IMR-90 (cell line): ENCODE results near the gene MICA. TPM values are rescaled to one million over a fixed set of nuclear protein-coding genes. Genes with fewer than 3 reads are reported as not detected.

Experiments
- ATAC-seq: fragments of 200-7000 bp; cut with Tn5 transposase; 2 replicates; pipeline ENCODE4 v1.9.1; 2020; ENCODE audit warnings: low read depth, mild to moderate bottlenecking, moderate library complexity
- BruUV-seq: library from RNA; stranded (reverse); fragments of 400-500 nt; replicated peaks from 2 replicates; lab custom pipeline; 2021; lab: Mats Ljungman, UMichigan
- CTCF ChIA-PET: fragments of 300-600 bp; formaldehyde crosslinking; extraction: SDS; loops from one replicate; lab custom pipeline; 2021; ENCODE audit warnings: antibody characterized with exemption; lab: Yijun Ruan, JAX
- POLR2A ChIA-PET: fragments of 300-600 bp; sonication (Branson Sonifier 250); formaldehyde crosslinking; loops from one replicate; lab custom pipeline; 2022; ENCODE audit warnings: antibody characterized with exemption; ENCODE audit not compliant: unreplicated experiment; lab: Charles Lee
- DNase-seq: peaks from one replicate; pipeline ENCODE4 v3.0.0; 2013
- H2AFZ ChIP-seq: replicated peaks from 2 replicates; pipeline ENCODE3; 2013; ENCODE audit warnings: low read length, mild to moderate bottlenecking; ENCODE audit not compliant: poor library complexity
- H2AK5ac ChIP-seq: 2 replicates; pipeline ENCODE4 v1.6.1; 2013; ENCODE audit warnings: low read depth, low read length, inconsistent platforms
- H2AK9ac ChIP-seq: replicated peaks from 2 replicates; pipeline ENCODE3; 2013; ENCODE audit warnings: mild to moderate bottlenecking, low read depth, low read length, moderate library complexity; ENCODE audit not compliant: poor library complexity
- H2BK120ac ChIP-seq: 2 replicates; pipeline ENCODE4 v1.6.1; 2013; ENCODE audit warnings: low read depth, low read length, inconsistent platforms
- H2BK15ac ChIP-seq: 3 replicates; pipeline ENCODE4 v1.6.1; 2013; ENCODE audit warnings: low read depth, low read length, inconsistent platforms
- H2BK20ac ChIP-seq: 2 replicates; pipeline ENCODE4 v1.6.1; 2013; ENCODE audit warnings: low read depth, mild to moderate bottlenecking, inconsistent platforms, low read length, moderate library complexity
- H2BK5ac ChIP-seq: 2 replicates; pipeline ENCODE4 v1.6.1; 2013; ENCODE audit warnings: mild to moderate bottlenecking, low read depth, low read length, inconsistent platforms; ENCODE audit not compliant: poor library complexity, severe bottlenecking
- H3K14ac ChIP-seq: replicated peaks from 2 replicates; pipeline ENCODE4 v1.6.1; 2013; ENCODE audit warnings: low read depth, low read length, inconsistent platforms
- H3K18ac ChIP-seq: 2 replicates; pipeline ENCODE4 v1.6.1; 2013; ENCODE audit warnings: low read depth, low read length, control low read depth
- H3K23ac ChIP-seq: 2 replicates; pipeline ENCODE4 v1.6.1; 2013; ENCODE audit warnings: low read depth, low read length, inconsistent platforms
- H3K27ac ChIP-seq: 2 replicates; pipeline ENCODE4 v1.5.1; 2013; ENCODE audit warnings: mild to moderate bottlenecking, control low read depth, low read length; ENCODE audit not compliant: insufficient read depth
- H3K27me3 ChIP-seq: 2 replicates; pipeline ENCODE4 v1.6.1; 2013; ENCODE audit warnings: low read length; ENCODE audit not compliant: control insufficient read depth, insufficient read depth
- H3K36me3 ChIP-seq: 2 replicates; pipeline ENCODE4 v1.6.1; 2013; ENCODE audit warnings: low read length, mixed read lengths; ENCODE audit not compliant: control insufficient read depth, insufficient read depth
- H3K4ac ChIP-seq: 2 replicates; pipeline ENCODE4 v1.6.1; 2013; ENCODE audit warnings: low read depth, low read length, inconsistent platforms
- H3K4me1 ChIP-seq: 2 replicates; pipeline ENCODE4 v1.6.1; 2013; ENCODE audit warnings: low read length, mixed read lengths; ENCODE audit not compliant: control insufficient read depth, insufficient read depth
- H3K4me2 ChIP-seq: 2 replicates; pipeline ENCODE4 v1.6.1; 2013; ENCODE audit warnings: low read depth, mild to moderate bottlenecking, control low read depth, low read length, moderate library complexity
- H3K4me3 ChIP-seq: 2 replicates; pipeline ENCODE4 v1.5.1; 2013; ENCODE audit warnings: low read depth, mild to moderate bottlenecking, control low read depth, low read length, moderate library complexity; ENCODE audit not compliant: insufficient read depth
- H3K56ac ChIP-seq: 2 replicates; pipeline ENCODE4 v1.6.1; 2013; ENCODE audit warnings: low read length, inconsistent platforms; ENCODE audit not compliant: insufficient read depth; ENCODE audit errors: extremely low read depth
- H3K79me1 ChIP-seq, 2 experiments: 2 replicates each; pipeline ENCODE4 v1.6.1; 2013; ENCODE audit warnings: low read length in 2 of 2, inconsistent platforms in 1 of 2, low read depth in 1 of 2
- H3K9ac ChIP-seq: 2 replicates; pipeline ENCODE4 v1.6.1; 2013; ENCODE audit warnings: low read depth, low read length, control low read depth
- H3K9me1 ChIP-seq: 2 replicates; pipeline ENCODE4 v1.6.1; 2013; ENCODE audit warnings: low read length, inconsistent platforms; ENCODE audit not compliant: insufficient read depth
- H3K9me3 ChIP-seq: 2 replicates; pipeline ENCODE4 v1.6.1; 2013; ENCODE audit warnings: low read length; ENCODE audit not compliant: control insufficient read depth, insufficient read depth
- H4K20me1 ChIP-seq: 2 replicates; pipeline ENCODE4 v1.6.1; 2013; ENCODE audit warnings: low read length, inconsistent platforms; ENCODE audit not compliant: insufficient read depth
- H4K5ac ChIP-seq: 2 replicates; pipeline ENCODE4 v1.6.1; 2013; ENCODE audit warnings: mild to moderate bottlenecking, low read depth, low read length, control low read depth
- H4K8ac ChIP-seq, 2 experiments: 2 replicates each; pipeline ENCODE4 v1.6.1; 2013; ENCODE audit warnings: low read depth in 2 of 2, low read length in 2 of 2, control low read depth in 1 of 2, inconsistent platforms in 1 of 2
- H4K91ac ChIP-seq: 2 replicates; pipeline ENCODE4 v1.6.1; 2013; ENCODE audit warnings: low read depth, low read length, inconsistent platforms; ENCODE audit not compliant: insufficient read depth
- BHLHE40 ChIP-seq: fragments of 150-350 bp; IDR thresholded peaks from 2 replicates; pipeline ENCODE4 v1.6.1; 2016; ENCODE audit warnings: mild to moderate bottlenecking, low read depth, low read length
- CEBPB ChIP-seq: IDR thresholded peaks from 2 replicates; pipeline ENCODE4 v1.6.1; 2012; ENCODE audit warnings: low read depth, low read length, improper control_type of control experiment
- CHD1 ChIP-seq: IDR thresholded peaks from 2 replicates; pipeline ENCODE4 v1.6.1; 2012; ENCODE audit warnings: low read depth, low read length, improper control_type of control experiment
- CTCF ChIP-seq: conservative IDR thresholded peaks from 2 replicates; pipeline ENCODE4 v1.5.1; 2012; ENCODE audit warnings: mild to moderate bottlenecking, low read depth, low read length, improper control_type of control experiment
- ELK1 ChIP-seq: fragments of 150-350 bp; IDR thresholded peaks from 2 replicates; pipeline ENCODE4 v1.6.1; 2016; ENCODE audit warnings: low read depth, mild to moderate bottlenecking, low read length, moderate library complexity, borderline replicate concordance
- FOS ChIP-seq: fragments of 150-350 bp; IDR thresholded peaks from 2 replicates; pipeline ENCODE4 v1.6.1; 2016; ENCODE audit warnings: low read depth, low read length
- MAFK ChIP-seq: IDR thresholded peaks from 2 replicates; pipeline ENCODE4 v1.6.1; 2012; ENCODE audit warnings: low read depth, low read length, improper control_type of control experiment
- MAZ ChIP-seq: IDR thresholded peaks from 2 replicates; pipeline ENCODE4 v1.6.1; 2012; ENCODE audit warnings: low read depth, mild to moderate bottlenecking, low read length, improper control_type of control experiment, moderate library complexity, borderline replicate concordance
- MXI1 ChIP-seq: IDR thresholded peaks from 2 replicates; pipeline ENCODE4 v1.6.1; 2012; ENCODE audit warnings: low read depth, mild to moderate bottlenecking, low read length, moderate library complexity, borderline replicate concordance
- NFE2L2 ChIP-seq: fragments of 150-350 bp; IDR thresholded peaks from 2 replicates; pipeline ENCODE4 v1.6.1; 2016; ENCODE audit warnings: low read depth, mild to moderate bottlenecking, low read length
- POLR2A ChIP-seq: IDR thresholded peaks from 2 replicates; pipeline ENCODE4 v1.6.1; 2012; ENCODE audit warnings: mild to moderate bottlenecking, low read depth, low read length
- RAD21 ChIP-seq: IDR thresholded peaks from 2 replicates; pipeline ENCODE4 v1.6.1; 2012; ENCODE audit warnings: low read length, improper control_type of control experiment
- RCOR1 ChIP-seq: IDR thresholded peaks from 2 replicates; pipeline ENCODE4 v1.6.1; 2012; ENCODE audit warnings: mild to moderate bottlenecking, low read length, improper control_type of control experiment; ENCODE audit not compliant: insufficient replicate concordance
- RFX5 ChIP-seq: IDR thresholded peaks from 2 replicates; pipeline ENCODE4 v1.8.0; 2012; ENCODE audit warnings: low read depth, mild to moderate bottlenecking, low read length, moderate library complexity
- SMC3 ChIP-seq: fragments of 150-350 bp; IDR thresholded peaks from 2 replicates; pipeline ENCODE4 v1.6.1; 2016; ENCODE audit warnings: low read depth, mild to moderate bottlenecking, antibody characterized with exemption, low read length, moderate library complexity
- USF2 ChIP-seq: fragments of 150-350 bp; IDR thresholded peaks from 2 replicates; pipeline ENCODE4 v1.6.1; 2017; ENCODE audit warnings: mild to moderate bottlenecking, antibody characterized with exemption, low read length, low read depth
- WGBS, 2 experiments: methylation state at CpG; one replicate each; pipeline versions ENCODE4 v1.1.5 to v1.1.7; 2013; ENCODE audit warnings: missing lambda C conversion rate in 2 of 2; ENCODE audit not compliant: insufficient read length in 1 of 2; ENCODE audit errors: extremely low coverage in 2 of 2; 5-methylcytosine and 5-hydroxymethylcytosine counted together
- dilution Hi-C: fragments of 300-500 bp; cut with HindIII; formaldehyde crosslinking; loops from one replicate; pipeline ENCODE4 v1.14.3; 2018; ENCODE audit warnings: low sequenced_read_pairs; ENCODE audit not compliant: unreplicated experiment
- in situ Hi-C: fragments of 300-500 bp; cut with MboI; formaldehyde crosslinking; loops from 3 replicates; pipeline ENCODE4 v1.14.3; 2019; ENCODE audit warnings: low sequenced_read_pairs, inconsistent platforms, mixed read lengths
- intact Hi-C: fragments of 100-400 bp; cut with micrococcal nuclease; formaldehyde crosslinking; loops from 2 replicates; pipeline ENCODE4 v1.10.0; 2022
- polyA plus RNA-seq, 3 experiments: library from polyadenylated mRNA; depleted of rRNA; stranded (reverse); fragments of >200 nt; gene quantifications; 2 replicates each; pipeline ENCODE4 v1.2.3, GENCODE V29; 2012; ENCODE audit warnings: low replicate concordance in 1 of 3
- total RNA-seq: library from RNA; depleted of rRNA; stranded (reverse); fragments of >200 nt; gene quantifications from 2 replicates; pipeline ENCODE4 v1.2.3, GENCODE V29; 2012

The MICA gene
- total and polyA plus RNA-seq, 2 of the 4 experiments (the other 2 are of a cell fraction), result 55.9 to 67.7 TPM

- dilution Hi-C loops, result no loop called here
- CTCF ChIA-PET, result no interaction called here
- no peak overlapping the region for H2BK120ac ChIP-seq
Observed at GRCh38 chr6:31394381-31394780, 9.0 kb upstream of the MICA start.

More at GRCh38 chr6:31394381-31394780, 9.0 kb upstream of the MICA start:
- no peak overlapping the region for H3K14ac ChIP-seq
- H3K23ac ChIP-seq, result no peak overlapping the region
- POLR2A ChIA-PET, result interaction anchor here (0.6 kb wide), 1 partner anchor 836 kb away, joined by 13 read pairs; no protein-coding TSS in a partner anchor
- H3K9me3 ChIP-seq, result no peaks in the 10 kb centered on the region
- H4K8ac ChIP-seq, result no peak overlapping the region
- peaks cover 0 to 23% of the 10 kb centered on the region in 2 experiments; a peak in 2 of 4 replicates for H3K79me1 ChIP-seq
- intact Hi-C loops (no loop called here), in situ Hi-C loops (no loop called here)
- no peak for TF ChIP-seq MXI1
- no peak for TF ChIP-seq MAFK
- TF ChIP-seq CTCF, result no peak
- TF ChIP-seq CHD1, result no peak
- no peak for TF ChIP-seq FOS
- TF ChIP-seq RAD21, result no peak
- no peak for TF ChIP-seq SMC3
- no peak for TF ChIP-seq BHLHE40
- TF ChIP-seq USF2, result no peak
- no peak for TF ChIP-seq NFE2L2
- TF ChIP-seq RCOR1, result no peak
- no peak for TF ChIP-seq ELK1
- TF ChIP-seq RFX5, result no peak
- no peak for TF ChIP-seq POLR2A
- TF ChIP-seq MAZ, result no peak
- no peak for TF ChIP-seq CEBPB
- no peak overlapping the region for H4K91ac ChIP-seq
- no peaks in the 10 kb centered on the region; the same call in none of the 2 replicates for H3K9me1 ChIP-seq
- no peak overlapping the region for H2AK9ac ChIP-seq
- no peaks in the 10 kb centered on the region for H3K4me1 ChIP-seq
- no peak overlapping the region for H3K4me2 ChIP-seq
- no peak overlapping the region for H2BK5ac ChIP-seq
- no peak overlapping the region for H3K9ac ChIP-seq
- WGBS, 2 experiments, result no CpG with 5 or more reads among the region's 4 CpGs
- no peak overlapping the region for H2AK5ac ChIP-seq
- no peaks in the 10 kb centered on the region for H3K36me3 ChIP-seq
- DNase-seq, result no peak
- no peaks in the 10 kb centered on the region for H4K20me1 ChIP-seq
- H3K18ac ChIP-seq, result no peak overlapping the region
- ATAC-seq, result no peak
- H3K27ac ChIP-seq, result no peak overlapping the region
- H3K27me3 ChIP-seq, result no peaks in the 10 kb centered on the region
- H2AFZ ChIP-seq, result no peak overlapping the region
- no peak overlapping the region for H4K5ac ChIP-seq
- no peak overlapping the region for H3K4me3 ChIP-seq
- no TSS peak for BruUV-seq
- no peak overlapping the region for H2BK20ac ChIP-seq
- H2BK15ac ChIP-seq, result no peak overlapping the region
- H3K4ac ChIP-seq, result no peak overlapping the region
- H3K56ac ChIP-seq, result no peak overlapping the region
